Measurements from ENCODE around the gene ADRM1.

ADRM1 gene

GRCh38 chr20:62351469-62352401 is 48.9 kb downstream of the ADRM1 start:
- H3K27ac ChIP-seq (ENCODE audit: low read length), result no peak overlapping the region
- H3K4me3 ChIP-seq (ENCODE audit: low read length), result no peak overlapping the region
- H3K9me3 ChIP-seq (ENCODE audit: control insufficient read depth, low read depth, low read length), result no peaks in the 10 kb centered on the region
- H3K27me3 ChIP-seq (ENCODE audit: control insufficient read depth, insufficient read depth, low read length), result no peaks in the 10 kb centered on the region
- no peak overlapping the region for H3K9ac ChIP-seq (ENCODE audit: low read length)
- peaks cover 19% of the 10 kb centered on the region for H3K36me3 ChIP-seq (ENCODE audit: control insufficient read depth, low read depth, low read length)
- H3K4me1 ChIP-seq (ENCODE audit: control insufficient read depth, low read depth, low read length), result peaks cover 18% of the 10 kb centered on the region

- peaks cover 18% of the 10 kb centered on the region for H3K4me1 ChIP-seq (ENCODE audit: control insufficient read depth, low read depth, low read length)
- no peaks in the 10 kb centered on the region for H3K27me3 ChIP-seq (ENCODE audit: control insufficient read depth, insufficient read depth, low read length)
- no peak overlapping the region for H3K4me3 ChIP-seq (ENCODE audit: low read length)
- peaks cover 15% of the 10 kb centered on the region for H3K36me3 ChIP-seq (ENCODE audit: control insufficient read depth, low read depth, low read length)
- no peak overlapping the region for H3K27ac ChIP-seq (ENCODE audit: low read length)
- no peaks in the 10 kb centered on the region for H3K9me3 ChIP-seq (ENCODE audit: control insufficient read depth, low read depth, low read length)
- no peak overlapping the region for H3K9ac ChIP-seq (ENCODE audit: low read length)
Measured at GRCh38 chr20:62352402-62353288, 49.8 kb downstream of the ADRM1 start.

GRCh38 chr20:62353289-62354030 is 50.7 kb downstream of the ADRM1 start:
- Histone ChIP-seq H3K9ac (ENCODE audit: low read length) (no peak overlapping the region), H3K36me3 (ENCODE audit: control insufficient read depth, low read depth, low read length) (peaks cover 15% of the 10 kb centered on the region), H3K27me3 (ENCODE audit: control insufficient read depth, insufficient read depth, low read length) (no peaks in the 10 kb centered on the region), H3K27ac (ENCODE audit: low read length) (no peak overlapping the region), H3K4me3 (ENCODE audit: low read length) (no peak overlapping the region), H3K9me3 (ENCODE audit: control insufficient read depth, low read depth, low read length) (no peaks in the 10 kb centered on the region), H3K4me1 (ENCODE audit: control insufficient read depth, low read depth, low read length) (peaks cover 18% of the 10 kb centered on the region)

GRCh38 chr20:62354031-62354808 is 51.4 kb downstream of the ADRM1 start:
- no peaks in the 10 kb centered on the region for H3K9me3 ChIP-seq (ENCODE audit: control insufficient read depth, low read depth, low read length)
- H3K4me3 ChIP-seq (ENCODE audit: low read length), result no peak overlapping the region
- no peaks in the 10 kb centered on the region for H3K27me3 ChIP-seq (ENCODE audit: control insufficient read depth, insufficient read depth, low read length)
- peaks cover 15% of the 10 kb centered on the region for H3K36me3 ChIP-seq (ENCODE audit: control insufficient read depth, low read depth, low read length)
- H3K4me1 ChIP-seq (ENCODE audit: control insufficient read depth, low read depth, low read length), result peaks cover 23% of the 10 kb centered on the region
- no peak overlapping the region for H3K9ac ChIP-seq (ENCODE audit: low read length)
- no peak overlapping the region for H3K27ac ChIP-seq (ENCODE audit: low read length)

- no peaks in the 10 kb centered on the region for H3K27me3 ChIP-seq (ENCODE audit: control insufficient read depth, insufficient read depth, low read length)
- peaks cover 25% of the 10 kb centered on the region for H3K4me1 ChIP-seq (ENCODE audit: control insufficient read depth, low read depth, low read length)
- H3K4me3 ChIP-seq (ENCODE audit: low read length), result no peak overlapping the region
- peaks cover 15% of the 10 kb centered on the region for H3K36me3 ChIP-seq (ENCODE audit: control insufficient read depth, low read depth, low read length)
- H3K9me3 ChIP-seq (ENCODE audit: control insufficient read depth, low read depth, low read length), result no peaks in the 10 kb centered on the region
- H3K27ac ChIP-seq (ENCODE audit: low read length), result no peak overlapping the region
- no peak overlapping the region for H3K9ac ChIP-seq (ENCODE audit: low read length)
Measured at GRCh38 chr20:62354811-62355341, 52.1 kb downstream of the ADRM1 start.

- Histone ChIP-seq H3K27me3 (ENCODE audit: control insufficient read depth, insufficient read depth, low read length) (no peaks in the 10 kb centered on the region), H3K9ac (ENCODE audit: low read length) (no peak overlapping the region), H3K9me3 (ENCODE audit: control insufficient read depth, low read depth, low read length) (no peaks in the 10 kb centered on the region), H3K4me1 (ENCODE audit: control insufficient read depth, low read depth, low read length) (peaks cover 25% of the 10 kb centered on the region), H3K36me3 (ENCODE audit: control insufficient read depth, low read depth, low read length) (peaks cover 12% of the 10 kb centered on the region), H3K4me3 (ENCODE audit: low read length) (no peak overlapping the region), H3K27ac (ENCODE audit: low read length) (no peak overlapping the region)
Measured at GRCh38 chr20:62355516-62355877, 52.7 kb downstream of the ADRM1 start.

GRCh38 chr20:62355878-62356588 is 53.2 kb downstream of the ADRM1 start:
- H3K27ac ChIP-seq (ENCODE audit: low read length), result no peak overlapping the region
- H3K36me3 ChIP-seq (ENCODE audit: control insufficient read depth, low read depth, low read length), result peaks cover 6% of the 10 kb centered on the region
- no peaks in the 10 kb centered on the region for H3K27me3 ChIP-seq (ENCODE audit: control insufficient read depth, insufficient read depth, low read length)
- no peaks in the 10 kb centered on the region for H3K9me3 ChIP-seq (ENCODE audit: control insufficient read depth, low read depth, low read length)
- no peak overlapping the region for H3K4me3 ChIP-seq (ENCODE audit: low read length)
- peaks cover 29% of the 10 kb centered on the region for H3K4me1 ChIP-seq (ENCODE audit: control insufficient read depth, low read depth, low read length)
- no peak overlapping the region for H3K9ac ChIP-seq (ENCODE audit: low read length)

- H3K9ac ChIP-seq (ENCODE audit: low read length), result no peak overlapping the region
- H3K9me3 ChIP-seq (ENCODE audit: control insufficient read depth, low read depth, low read length), result no peaks in the 10 kb centered on the region
- H3K4me3 ChIP-seq (ENCODE audit: low read length), result no peak overlapping the region
- H3K27ac ChIP-seq (ENCODE audit: low read length), result no peak overlapping the region
- H3K36me3 ChIP-seq (ENCODE audit: control insufficient read depth, low read depth, low read length), result no peaks in the 10 kb centered on the region
- H3K4me1 ChIP-seq (ENCODE audit: control insufficient read depth, low read depth, low read length), result peaks cover 36% of the 10 kb centered on the region
- no peaks in the 10 kb centered on the region for H3K27me3 ChIP-seq (ENCODE audit: control insufficient read depth, insufficient read depth, low read length)
Measured at GRCh38 chr20:62356589-62357186, 53.9 kb downstream of the ADRM1 start.

- no peak overlapping the region for H3K9ac ChIP-seq (ENCODE audit: low read length)
- H3K4me1 ChIP-seq (ENCODE audit: control insufficient read depth, low read depth, low read length), result peaks cover 39% of the 10 kb centered on the region
- H3K9me3 ChIP-seq (ENCODE audit: control insufficient read depth, low read depth, low read length), result no peaks in the 10 kb centered on the region
- H3K27ac ChIP-seq (ENCODE audit: low read length), result no peak overlapping the region
- no peaks in the 10 kb centered on the region for H3K36me3 ChIP-seq (ENCODE audit: control insufficient read depth, low read depth, low read length)
- H3K4me3 ChIP-seq (ENCODE audit: low read length), result no peak overlapping the region
- no peaks in the 10 kb centered on the region for H3K27me3 ChIP-seq (ENCODE audit: control insufficient read depth, insufficient read depth, low read length)
Measured at GRCh38 chr20:62357187-62357667, 54.4 kb downstream of the ADRM1 start.

GRCh38 chr20:62357681-62358080 is 54.9 kb downstream of the ADRM1 start:
- Histone ChIP-seq H3K36me3 (ENCODE audit: control insufficient read depth, low read depth, low read length) (no peaks in the 10 kb centered on the region), H3K4me3 (ENCODE audit: low read length) (no peak overlapping the region), H3K9ac (ENCODE audit: low read length) (no peak overlapping the region), H3K4me1 (ENCODE audit: control insufficient read depth, low read depth, low read length) (peaks cover 41% of the 10 kb centered on the region), H3K27ac (ENCODE audit: low read length) (no peak overlapping the region), H3K27me3 (ENCODE audit: control insufficient read depth, insufficient read depth, low read length) (no peaks in the 10 kb centered on the region), H3K9me3 (ENCODE audit: control insufficient read depth, low read depth, low read length) (no peaks in the 10 kb centered on the region)
